Stimulated activated CD4-positive, alpha-beta T cell treated with anti-CD3 and anti-CD28 coated beads, Interleukin-1b, Interleukin-23, amount 100 ng/mL, for 24 hours (primary cell): ENCODE results near the gene GNB5.
"Not testable (repeated sequence)": the region's sequence is repeated elsewhere in the genome, so short reads cannot be mapped to it uniquely, and the experiment has no call there.

Experiments
- DNase-seq, 4 experiments: peaks; one replicate each; pipeline ENCODE4 v3.0.0-alpha.2; 2020; ENCODE audit warnings: low read depth in 4 of 4, low spot score in 1 of 4

Gene GNB5

GRCh38 chr15:52114261-52115055, 76.7 kb downstream of the GNB5 start:
- no peak for DNase-seq

GRCh38 chr15:52113708-52114107, 77.5 kb downstream of the GNB5 start:
- no peak for DNase-seq

- no peak for DNase-seq
Observed at GRCh38 chr15:52113235-52113634, 78.0 kb downstream of the GNB5 start.

GRCh38 chr15:52112203-52112750, 78.9 kb downstream of the GNB5 start:
- DNase-seq: peak in 3 of 4 experiments; percentile 9 to 30 (median 29)

- DNase-seq: no peak
Observed at GRCh38 chr15:52111517-52112202, 79.5 kb downstream of the GNB5 start.

GRCh38 chr15:52109559-52110451, 81.4 kb downstream of the GNB5 start:
- no peak for DNase-seq

- no peak for DNase-seq
Observed at GRCh38 chr15:52107238-52107637, 84.0 kb downstream of the GNB5 start.

- DNase-seq: no peak
Observed at GRCh38 chr15:52106641-52107040, 84.6 kb downstream of the GNB5 start.

GRCh38 chr15:52105846-52106245, 85.3 kb downstream of the GNB5 start:
- no peak for DNase-seq

GRCh38 chr15:52104532-52105004, 86.6 kb downstream of the GNB5 start:
- DNase-seq: no peak

GRCh38 chr15:52103217-52104207, 87.7 kb downstream of the GNB5 start:
- no peak for DNase-seq

- no peak for DNase-seq
Observed at GRCh38 chr15:52102463-52102862, 88.7 kb downstream of the GNB5 start.

- DNase-seq: no peak
Observed at GRCh38 chr15:52101542-52102323, 89.5 kb downstream of the GNB5 start.

- no peak for DNase-seq
Observed at GRCh38 chr15:52100807-52101442, 90.3 kb downstream of the GNB5 start.

GRCh38 chr15:52099651-52100272, 91.4 kb downstream of the GNB5 start:
- no peak for DNase-seq

- DNase-seq: no peak
Observed at GRCh38 chr15:52098323-52098722, 92.9 kb downstream of the GNB5 start.

GRCh38 chr15:52097180-52097579, 94.0 kb downstream of the GNB5 start:
- no peak for DNase-seq

GRCh38 chr15:52096536-52096935, 94.7 kb downstream of the GNB5 start:
- DNase-seq: not testable (repeated sequence)
